K562 (cell line): Measurements from ENCODE around the gene USP31. TPM values are rescaled to one million over a fixed set of nuclear protein-coding genes. Genes with fewer than 3 reads are reported as not detected.

Experiments used
- ARHGAP35 ChIP-seq: fragments of 450-650 bp; IDR thresholded peaks from 2 replicates; pipeline ENCODE4 v1.6.1; 2018; ENCODE audit not compliant: partially characterized antibody
- ARID2 ChIP-seq: fragments of 450-650 bp; IDR thresholded peaks from 2 replicates; pipeline ENCODE4 v1.6.1; 2017; ENCODE audit warnings: antibody characterized with exemption, mild to moderate bottlenecking
- BRCA1 ChIP-seq, 2 experiments: fragments of 450-650 bp in 1 of 2; sonication (generic) in 1 of 2; formaldehyde crosslinking in 1 of 2; IDR thresholded peaks; 2 replicates each; pipeline versions ENCODE4 v1.5.0 to v1.6.1; 2017 to 2020; ENCODE audit warnings: mild to moderate bottlenecking in 1 of 2, missing genetic modification reagents in 1 of 2
- BRD9 ChIP-seq: fragments of 450-650 bp; IDR thresholded peaks from 2 replicates; pipeline ENCODE4 v1.6.1; 2018; ENCODE audit warnings: low read depth; ENCODE audit not compliant: partially characterized antibody
- CBFA2T3 ChIP-seq: fragments of 450-650 bp; IDR thresholded peaks from 2 replicates; pipeline ENCODE4 v1.6.1; 2017
- CGGBP1 ChIP-seq: fragments of 250-450 bp; sonication (Bioruptor Pico); IDR thresholded peaks from 2 replicates; pipeline ENCODE4 v1.9.0; 2021; ENCODE audit warnings: mild to moderate bottlenecking
- CREB1 ChIP-seq, 2 experiments: sonication (generic) in 1 of 2; formaldehyde crosslinking in 1 of 2; IDR thresholded peaks; 2 replicates each; pipeline versions ENCODE4 v1.6.1 to v1.8.0; 2012 to 2022; ENCODE audit warnings: inconsistent platforms in 1 of 2, mild to moderate bottlenecking in 1 of 2, missing genetic modification reagents in 1 of 2, moderate library complexity in 1 of 2
- CXXC5 ChIP-seq: fragments of 250-450 bp; sonication (Bioruptor Pico); IDR thresholded peaks from 2 replicates; pipeline ENCODE4 v1.8.0; 2022; ENCODE audit warnings: inconsistent platforms, mild to moderate bottlenecking, moderate library complexity
- ERF ChIP-seq: fragments of 450-650 bp; formaldehyde crosslinking; IDR thresholded peaks from 2 replicates; pipeline ENCODE4 v1.4.0; 2020; ENCODE audit warnings: mild to moderate bottlenecking, mixed read lengths
- KAT2B ChIP-seq: IDR thresholded peaks from one replicate; pipeline ENCODE4 v1.6.1; 2012; ENCODE audit warnings: low read depth, mild to moderate bottlenecking, control low read depth, inconsistent platforms, low read length, moderate library complexity
- MAX ChIP-seq: sonication (generic); formaldehyde crosslinking; IDR thresholded peaks from 2 replicates; pipeline ENCODE4 v1.9.0; 2022; ENCODE audit warnings: mild to moderate bottlenecking, missing genetic modification reagents
- MXI1 ChIP-seq: IDR thresholded peaks from 2 replicates; pipeline ENCODE4 v1.6.1; 2011; ENCODE audit warnings: low read depth, mild to moderate bottlenecking, improper control_type of control experiment, low read length
- NFIC ChIP-seq: fragments of 450-650 bp; IDR thresholded peaks from 2 replicates; pipeline ENCODE4 v1.6.1; 2017; ENCODE audit warnings: mild to moderate bottlenecking, inconsistent platforms
- NKRF ChIP-seq: fragments of 450-650 bp; IDR thresholded peaks from 2 replicates; pipeline ENCODE4 v1.6.1; 2016; ENCODE audit warnings: borderline replicate concordance
- PCBP1 ChIP-seq: fragments of 200-400 bp; formaldehyde crosslinking; IDR thresholded peaks from 2 replicates; pipeline ENCODE4 v1.6.1; 2018; ENCODE audit warnings: mild to moderate bottlenecking, low read depth, low read length; ENCODE audit not compliant: poor library complexity, severe bottlenecking
- RBFOX2 ChIP-seq: fragments of 200-400 bp; formaldehyde crosslinking; IDR thresholded peaks from 2 replicates; pipeline ENCODE4 v1.6.1; 2017; ENCODE audit warnings: low read depth, mild to moderate bottlenecking, low read length, moderate library complexity
- THRAP3 ChIP-seq: fragments of 450-650 bp; IDR thresholded peaks from 2 replicates; pipeline ENCODE4 v1.6.1; 2016; ENCODE audit warnings: mild to moderate bottlenecking, inconsistent platforms, borderline replicate concordance
- YBX1 ChIP-seq: fragments of 450-650 bp; IDR thresholded peaks from 2 replicates; pipeline ENCODE4 v1.7.1; 2016; ENCODE audit warnings: mild to moderate bottlenecking
- ZC3H8 ChIP-seq: fragments of 450-650 bp; IDR thresholded peaks from 2 replicates; pipeline ENCODE4 v1.6.1; 2017
- ZFP30 ChIP-seq: fragments of 250-450 bp; sonication (Bioruptor Pico); IDR thresholded peaks from 2 replicates; pipeline ENCODE4 v1.8.0; 2022; ENCODE audit warnings: moderate library complexity, mild to moderate bottlenecking, inconsistent platforms, borderline replicate concordance
- ZFX ChIP-seq: sonication (generic); formaldehyde crosslinking; IDR thresholded peaks from 2 replicates; pipeline ENCODE4 v1.8.0; 2022; ENCODE audit warnings: mild to moderate bottlenecking, missing genetic modification reagents, moderate library complexity
- ZNF143 ChIP-seq: sonication (generic); formaldehyde crosslinking; IDR thresholded peaks from 2 replicates; pipeline ENCODE4 v1.9.0; 2022; ENCODE audit warnings: mild to moderate bottlenecking, missing genetic modification reagents
- ZNF384 ChIP-seq: IDR thresholded peaks from 2 replicates; pipeline ENCODE4 v1.6.1; 2012; ENCODE audit warnings: low read depth, low read length, improper control_type of control experiment
- ZNF398 ChIP-seq: fragments of 250-450 bp; sonication (Bioruptor Pico); IDR thresholded peaks from 2 replicates; pipeline ENCODE4 v1.8.0; 2021; ENCODE audit warnings: moderate library complexity, mild to moderate bottlenecking, inconsistent platforms
- ZNF668 ChIP-seq: fragments of 250-450 bp; sonication (Bioruptor Pico); IDR thresholded peaks from 2 replicates; pipeline ENCODE4 v1.8.0; 2022; ENCODE audit warnings: mild to moderate bottlenecking, inconsistent platforms
- ZNF695 ChIP-seq: fragments of 450-650 bp; formaldehyde crosslinking; IDR thresholded peaks from 2 replicates; pipeline ENCODE4 v1.4.0; 2020; ENCODE audit warnings: mild to moderate bottlenecking, moderate library complexity
- polyA plus RNA-seq, 8 experiments: library from polyadenylated mRNA; depleted of rRNA in 4 of 8; stranded (reverse) in 5 of 8; unstranded in 3 of 8; fragments of >200 nt; fragmentation: Nextera tagmentation in 2 of 8; fragmentation: Illumina TruSeq in 1 of 8; extraction: Ambion mirVana in 2 of 8; extraction: Trizol in 1 of 8; gene quantifications; 2 replicates each; pipeline versions ENCODE4 v1.2.1 to v1.2.3, GENCODE V29; 2011 to 2014; ENCODE audit warnings: inconsistent platforms in 1 of 8, missing spikeins in 1 of 8
- total RNA-seq, 7 experiments: library from RNA; depleted of rRNA in 6 of 7; stranded (reverse); fragments of >200 nt in 6 of 7; fragmentation: Illumina TruSeq in 2 of 7; extraction: Trizol in 2 of 7; gene quantifications; 2 replicates each; pipeline versions ENCODE4 v1.2.1 to v1.2.3, GENCODE V29; 2011 to 2021; ENCODE audit warnings: low replicate concordance in 1 of 7

USP31 gene
- total and polyA plus RNA-seq, 9 of the 15 experiments (the other 6 are each of a cell fraction or from before 2014, with no cell fraction given), result 0.56 to 4.9 (median 2.9) TPM

GRCh38 chr16:23148513-23149266 lies 562 bp downstream of the USP31 start (continued):
- TF ChIP-seq CREB1 (IDR thresholded peaks at IDR 0.05) (no peak), CREB1 (CRISPR knock-in tag; IDR thresholded peaks at IDR 0.05) (no peak), ZNF398 (CRISPR knock-in tag) (no peak), MXI1 (no peak), ZFP30 (CRISPR knock-in tag) (no peak), ERF (CRISPR knock-in tag) (no peak), ZC3H8 (no peak), NFIC (peak; percentile 97), ARID2 (no peak), YBX1 (no peak), CGGBP1 (CRISPR knock-in tag) (no peak), ARHGAP35 (no peak), CBFA2T3 (peak; percentile 57), PCBP1 (no peak), ZNF143 (no peak; the same call in 1 of the 2 replicates), ZNF668 (CRISPR knock-in tag) (no peak), MAX (CRISPR knock-in tag) (peak; percentile 71), KAT2B (no peak), BRCA1 (IDR thresholded peaks at IDR 0.05) (no peak), BRCA1 (CRISPR knock-in tag; IDR thresholded peaks at IDR 0.05) (no peak), BRD9 (no peak), NKRF (no peak), RBFOX2 (peak; percentile 56; the same call in 1 of the 2 replicates), ZNF384 (no peak), CXXC5 (CRISPR knock-in tag) (peak; percentile 45; the same call in 1 of the 2 replicates), ZFX (CRISPR knock-in tag) (peak; percentile 39; the same call in 1 of the 2 replicates), ZNF695 (CRISPR knock-in tag) (no peak), THRAP3 (no peak)
